OCI-LY7 (cell line): ENCODE data around the gene ABHD8. TPM values are rescaled to one million over a fixed set of nuclear protein-coding genes. Genes with fewer than 3 reads are reported as not detected.
A peak's percentile ranks its signal among the peaks of the same experiment; 100 is the strongest.

Source experiments
- BruUV-seq: library from RNA; stranded (reverse); fragments of 400-500 nt; replicated peaks from 2 replicates; lab custom pipeline; 2021; lab: Mats Ljungman, UMichigan
- CTCF ChIA-PET: fragments of 300-600 bp; sonication (Branson Sonifier 250); formaldehyde crosslinking; loops from one replicate; lab custom pipeline; 2022; ENCODE audit warnings: antibody characterized with exemption; ENCODE audit not compliant: unreplicated experiment; lab: Charles Lee
- POLR2A ChIA-PET: fragments of 300-600 bp; sonication (Branson Sonifier 250); formaldehyde crosslinking; loops from one replicate; lab custom pipeline; 2022; ENCODE audit warnings: antibody characterized with exemption; lab: Charles Lee
- DNase-seq: peaks from one replicate; pipeline ENCODE4 v3.0.0-alpha.2; 2015; ENCODE audit warnings: low spot score
- H2AFZ ChIP-seq: fragments of 200-600 bp; sonication (generic), shearing (Covaris generic); 2 replicates; pipeline ENCODE4 v1.6.1; 2014; ENCODE audit warnings: mild to moderate bottlenecking, antibody characterized with exemption, low read length, moderate library complexity
- H3K27ac ChIP-seq: fragments of 200-600 bp; sonication (generic); 2 replicates; pipeline ENCODE4 v1.5.1; 2014; ENCODE audit warnings: mixed run types, low read depth, mild to moderate bottlenecking, moderate library complexity, low read length, inconsistent platforms; ENCODE audit not compliant: poor library complexity, severe bottlenecking
- H3K36me3 ChIP-seq: fragments of 200-600 bp; sonication (generic); 2 replicates; pipeline ENCODE4 v1.6.1; 2014; ENCODE audit warnings: mild to moderate bottlenecking, antibody characterized with exemption, low read length, moderate library complexity, mixed read lengths; ENCODE audit not compliant: insufficient read depth
- H3K4me1 ChIP-seq: fragments of 200-600 bp; sonication (generic); 2 replicates; pipeline ENCODE4 v1.5.1; 2014; ENCODE audit warnings: mild to moderate bottlenecking, low read length; ENCODE audit not compliant: insufficient read depth, poor library complexity, severe bottlenecking
- H3K4me2 ChIP-seq: fragments of 200-600 bp; sonication (generic); 2 replicates; pipeline ENCODE4 v1.6.1; 2014; ENCODE audit warnings: mild to moderate bottlenecking, low read length
- H3K4me3 ChIP-seq: fragments of 200-600 bp; sonication (generic); 2 replicates; pipeline ENCODE4 v1.5.1; 2014; ENCODE audit warnings: mild to moderate bottlenecking, low read depth, low read length; ENCODE audit not compliant: poor library complexity, severe bottlenecking
- H3K79me2 ChIP-seq: fragments of 200-600 bp; sonication (generic); 2 replicates; pipeline ENCODE4 v1.6.1; 2016; ENCODE audit warnings: low read depth, mild to moderate bottlenecking, low read length, moderate library complexity, mixed read lengths; ENCODE audit not compliant: insufficient read depth
- H3K9me2 ChIP-seq: fragments of 200-600 bp; sonication (generic); 2 replicates; pipeline ENCODE4 v1.6.1; 2016; ENCODE audit warnings: mild to moderate bottlenecking, low read length, mixed read lengths; ENCODE audit not compliant: insufficient read depth
- H3K9me3 ChIP-seq: fragments of 200-600 bp; sonication (generic); 2 replicates; pipeline ENCODE4 v1.6.1; 2014; ENCODE audit warnings: mild to moderate bottlenecking, mixed run types, low read length, mixed read lengths
- H4K20me1 ChIP-seq: fragments of 200-600 bp; sonication (generic); 2 replicates; pipeline ENCODE4 v1.6.1; 2014; ENCODE audit warnings: mild to moderate bottlenecking, antibody characterized with exemption, low read length, moderate library complexity, mixed read lengths; ENCODE audit not compliant: insufficient read depth
- EZH2phosphoT487 ChIP-seq: fragments of 200-600 bp; sonication (generic); IDR thresholded peaks from 2 replicates; pipeline ENCODE4 v1.6.1; 2018; ENCODE audit warnings: low read depth, borderline replicate concordance, mild to moderate bottlenecking, mixed run types, antibody characterized with exemption, low read length, moderate library complexity, mixed read lengths
- intact Hi-C: fragments of 100-400 bp; cut with micrococcal nuclease; formaldehyde crosslinking; loops from one replicate; pipeline ENCODE4 v1.10.0; 2022; ENCODE audit not compliant: unreplicated experiment
- total RNA-seq, 2 experiments: library from RNA; depleted of rRNA in 1 of 2; stranded (reverse); fragments of >200 nt in 1 of 2; shearing (Covaris generic) in 1 of 2; gene quantifications; 2 replicates each; pipeline ENCODE4 v1.2.3, GENCODE V29; 2014 to 2022
- TF ChIP-seq, protein P1 (sequence below): fragments of 200-600 bp; sonication (generic); conservative IDR thresholded peaks from 2 replicates; pipeline ENCODE4 v1.5.1; 2014; ENCODE audit warnings: mild to moderate bottlenecking, antibody characterized with exemption, low read length, moderate library complexity, mixed read lengths

ABHD8 gene
- total RNA-seq, 2 experiments from 2014 or later, result 11.6 to 18.9 TPM

DNA sequence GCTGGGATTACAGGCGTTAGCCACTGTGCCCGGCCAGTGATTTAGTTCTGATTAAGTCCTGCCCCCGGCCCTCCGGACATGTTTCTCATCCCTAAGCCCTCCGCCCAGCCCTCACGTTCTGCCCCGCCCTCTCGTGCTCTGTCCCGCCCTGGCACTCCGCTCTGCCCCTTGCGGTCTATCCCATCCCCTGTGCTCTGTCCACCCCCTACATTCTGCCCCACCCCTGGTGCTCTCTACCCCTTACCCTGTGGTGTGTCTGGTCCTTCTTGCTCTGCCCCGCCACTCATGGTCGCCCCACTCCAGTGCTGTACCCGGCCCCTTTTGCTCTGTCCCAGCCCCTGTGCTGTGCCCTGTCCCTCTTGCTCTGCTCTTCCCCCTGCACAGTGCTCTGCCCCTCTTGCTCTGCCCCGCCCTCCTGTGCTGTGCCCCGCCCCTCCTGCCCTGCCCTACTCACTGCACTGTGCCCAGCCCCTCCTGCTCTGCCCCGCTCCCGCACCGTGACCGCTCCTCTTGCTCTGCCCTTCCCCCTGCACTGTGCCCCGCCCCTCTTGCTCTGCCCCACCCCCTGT is 37.2 kb upstream of the ABHD8 start:
- H3K27ac ChIP-seq, result no peak overlapping the region
- ChIA-PET POLR2A (no interaction called here), CTCF (no interaction called here)
- H3K4me1 ChIP-seq, result peaks cover 18% of the 10 kb centered on the region
- DNase-seq, result no peak
- intact Hi-C loops, result no loop called here
- no peaks in the 10 kb centered on the region for H3K9me3 ChIP-seq
- no peak overlapping the region for H2AFZ ChIP-seq
- peaks cover 7% of the 10 kb centered on the region; the same call in 1 of the 2 replicates for H4K20me1 ChIP-seq
- H3K4me3 ChIP-seq, result no peak overlapping the region
- H3K36me3 ChIP-seq, result peaks cover 45% of the 10 kb centered on the region
- no peak for TF ChIP-seq EZH2phosphoT487
- TF ChIP-seq, protein P1, sequence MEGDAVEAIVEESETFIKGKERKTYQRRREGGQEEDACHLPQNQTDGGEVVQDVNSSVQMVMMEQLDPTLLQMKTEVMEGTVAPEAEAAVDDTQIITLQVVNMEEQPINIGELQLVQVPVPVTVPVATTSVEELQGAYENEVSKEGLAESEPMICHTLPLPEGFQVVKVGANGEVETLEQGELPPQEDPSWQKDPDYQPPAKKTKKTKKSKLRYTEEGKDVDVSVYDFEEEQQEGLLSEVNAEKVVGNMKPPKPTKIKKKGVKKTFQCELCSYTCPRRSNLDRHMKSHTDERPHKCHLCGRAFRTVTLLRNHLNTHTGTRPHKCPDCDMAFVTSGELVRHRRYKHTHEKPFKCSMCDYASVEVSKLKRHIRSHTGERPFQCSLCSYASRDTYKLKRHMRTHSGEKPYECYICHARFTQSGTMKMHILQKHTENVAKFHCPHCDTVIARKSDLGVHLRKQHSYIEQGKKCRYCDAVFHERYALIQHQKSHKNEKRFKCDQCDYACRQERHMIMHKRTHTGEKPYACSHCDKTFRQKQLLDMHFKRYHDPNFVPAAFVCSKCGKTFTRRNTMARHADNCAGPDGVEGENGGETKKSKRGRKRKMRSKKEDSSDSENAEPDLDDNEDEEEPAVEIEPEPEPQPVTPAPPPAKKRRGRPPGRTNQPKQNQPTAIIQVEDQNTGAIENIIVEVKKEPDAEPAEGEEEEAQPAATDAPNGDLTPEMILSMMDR, result no peak
- BruUV-seq, result no TSS peak
- peaks cover 12% of the 10 kb centered on the region; the same call in 1 of the 2 replicates for H3K79me2 ChIP-seq
- H3K4me2 ChIP-seq, result no peak overlapping the region
- no peaks in the 10 kb centered on the region for H3K9me2 ChIP-seq

DNA sequence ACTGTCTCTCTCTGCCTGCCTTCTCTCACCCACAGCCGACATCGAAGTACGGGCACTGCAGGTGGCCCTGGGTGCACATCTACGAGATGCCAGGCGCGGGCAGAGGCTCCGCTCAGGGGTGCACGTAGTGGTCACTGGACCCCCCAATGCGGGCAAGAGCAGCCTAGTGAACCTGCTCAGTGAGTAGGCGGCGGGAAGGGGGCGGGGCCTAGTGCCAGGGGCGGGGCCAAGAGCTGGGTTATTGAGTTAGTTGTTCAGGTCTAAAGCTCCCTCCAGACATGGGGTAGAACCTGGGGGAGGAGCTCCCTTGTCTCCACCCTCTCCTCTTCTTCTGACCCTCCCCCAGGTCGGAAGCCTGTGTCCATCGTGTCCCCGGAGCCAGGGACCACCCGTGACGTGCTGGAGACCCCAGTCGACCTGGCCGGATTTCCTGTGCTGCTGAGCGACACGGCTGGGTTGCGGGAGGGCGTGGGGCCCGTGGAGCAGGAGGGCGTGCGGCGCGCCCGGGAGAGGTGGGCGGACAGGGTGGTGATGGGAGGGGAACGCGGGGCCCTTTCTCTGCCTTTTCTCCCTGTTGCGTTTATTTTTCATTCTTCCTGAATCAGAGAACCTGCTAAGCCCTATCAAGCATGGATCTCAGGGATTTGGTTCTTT is 36.0 kb upstream of the ABHD8 start:
- POLR2A ChIA-PET, result interaction anchor here (0.6 to 1.2 kb wide), 3 partner anchors 12 to 80 kb away, joined by 3 read pairs; partner anchors contain the start of gene MVB12A

More for the DNA sequence above, 36.0 kb upstream of the ABHD8 start:
- Histone ChIP-seq H3K9me3 (no peaks in the 10 kb centered on the region), H4K20me1 (peaks cover 7% of the 10 kb centered on the region; the same call in 1 of the 2 replicates), H3K79me2 (peaks cover 12% of the 10 kb centered on the region; the same call in 1 of the 2 replicates), H3K36me3 (peaks cover 44% of the 10 kb centered on the region), H2AFZ (no peak overlapping the region), H3K9me2 (no peaks in the 10 kb centered on the region), H3K27ac (no peak overlapping the region), H3K4me2 (peak overlapping the region; percentile 71), H3K4me1 (peaks cover 26% of the 10 kb centered on the region), H3K4me3 (peak overlapping the region; percentile 83)
- peak; percentile 71 for DNase-seq
- TF ChIP-seq EZH2phosphoT487, result no peak
- TF ChIP-seq, protein P1, result no peak
- BruUV-seq, result no TSS peak
- intact Hi-C loops, result no loop called here
- CTCF ChIA-PET, result no interaction called here
